Epithelial cell of prostate (primary cell): ENCODE measurements around the gene RPS6KA4.

Source experiments
- DNase-seq: peaks from one replicate; pipeline ENCODE4 v3.0.0-alpha.2; 2011; ENCODE audit warnings: low read depth, low spot score
- H3K27ac ChIP-seq: fragments of 450-650 bp; 2 replicates; pipeline ENCODE4 v1.5.1; 2017; ENCODE audit warnings: mild to moderate bottlenecking

Gene RPS6KA4

GRCh38 chr11:64324692-64325469 lies 34.1 kb upstream of the RPS6KA4 start:
- H3K27ac ChIP-seq: peak overlapping the region; percentile 98
- DNase-seq: peak; percentile 92

GRCh38 chr11:64327375-64327774 lies 31.6 kb upstream of the RPS6KA4 start:
- DNase-seq: no peak

GRCh38 chr11:64327993-64328392 lies 31.0 kb upstream of the RPS6KA4 start:
- DNase-seq: no peak
- H3K27ac ChIP-seq: no peak overlapping the region

More at GRCh38 chr11:64327375-64327774, 31.6 kb upstream of the RPS6KA4 start:
- no peak overlapping the region for H3K27ac ChIP-seq

GRCh38 chr11:64330888-64331287 lies 28.1 kb upstream of the RPS6KA4 start:
- peak overlapping the region; percentile 92 for H3K27ac ChIP-seq
- no peak for DNase-seq

- peak; percentile 79 for DNase-seq
- H3K27ac ChIP-seq: peak overlapping the region; percentile 92
Observed at GRCh38 chr11:64331569-64332371, 27.2 kb upstream of the RPS6KA4 start.

GRCh38 chr11:64333556-64333955 lies 25.4 kb upstream of the RPS6KA4 start:
- DNase-seq: no peak

GRCh38 chr11:64334764-64335735 lies 23.9 kb upstream of the RPS6KA4 start:
- H3K27ac ChIP-seq: peak overlapping the region; percentile 92
- DNase-seq: peak; percentile 97

More at GRCh38 chr11:64333556-64333955, 25.4 kb upstream of the RPS6KA4 start:
- H3K27ac ChIP-seq: peak overlapping the region; percentile 92

GRCh38 chr11:64337538-64338249 lies 21.3 kb upstream of the RPS6KA4 start:
- H3K27ac ChIP-seq: peak overlapping the region; percentile 31
- DNase-seq: no peak

- no peak overlapping the region for H3K27ac ChIP-seq
Observed at GRCh38 chr11:64338716-64339115, 20.2 kb upstream of the RPS6KA4 start.

GRCh38 chr11:64339286-64339685 lies 19.7 kb upstream of the RPS6KA4 start:
- DNase-seq: no peak
- no peak overlapping the region for H3K27ac ChIP-seq

More at GRCh38 chr11:64338716-64339115, 20.2 kb upstream of the RPS6KA4 start:
- no peak for DNase-seq

GRCh38 chr11:64339754-64340408 lies 19.1 kb upstream of the RPS6KA4 start, which contains the start of gene CCDC88B:
CCDC88B (plus strand) TSS chr11:64340204; CDS start chr11:64340267, 63 bp downstream.
- no peak within 1 kb of the TSS for H3K27ac ChIP-seq
- no peak for DNase-seq

- H3K27ac ChIP-seq: no peak overlapping the region
- DNase-seq: no peak
Observed at GRCh38 chr11:64340671-64341335, 18.2 kb upstream of the RPS6KA4 start.

GRCh38 chr11:64341429-64341828 lies 17.5 kb upstream of the RPS6KA4 start:
- DNase-seq: no peak
- no peak overlapping the region for H3K27ac ChIP-seq

GRCh38 chr11:64341851-64342791 lies 16.8 kb upstream of the RPS6KA4 start:
- H3K27ac ChIP-seq: peak overlapping the region; percentile 69
- DNase-seq: peak; percentile 69

GRCh38 chr11:64342869-64343745 lies 15.9 kb upstream of the RPS6KA4 start:
- peak overlapping the region; percentile 69 for H3K27ac ChIP-seq
- DNase-seq: no peak
